Activated naive CD4-positive, alpha-beta T cell treated with anti-CD3 and anti-CD28 coated beads for 36 hours (primary cell): ENCODE results near the gene TMIE. TPM values are rescaled to one million over a fixed set of nuclear protein-coding genes. Genes with fewer than 3 reads are reported as not detected.

Experiments
- CTCF ChIA-PET: fragments of 350-600 bp; sonication (Branson Sonifier 250); formaldehyde crosslinking; loops from one replicate; lab custom pipeline; 2021; ENCODE audit warnings: antibody characterized with exemption; lab: Charles Lee
- DNase-seq: peaks from one replicate; pipeline ENCODE4 v3.0.0-alpha.2; 2020
- H3K27ac Mint-ChIP-seq: one replicate; pipeline ENCODE4 v1.8.0; 2021; ENCODE audit warnings: mild to moderate bottlenecking, mixed read lengths
- H3K27me3 Mint-ChIP-seq: one replicate; pipeline ENCODE4 v1.8.0; 2021; ENCODE audit warnings: low read depth, mixed read lengths
- H3K36me3 Mint-ChIP-seq: one replicate; pipeline ENCODE4 v1.8.0; 2021; ENCODE audit warnings: low read depth, mixed read lengths
- H3K4me1 Mint-ChIP-seq: one replicate; pipeline ENCODE4 v1.8.0; 2021; ENCODE audit warnings: low read depth, mixed read lengths
- H3K4me3 Mint-ChIP-seq: one replicate; pipeline ENCODE4 v1.8.0; 2021; ENCODE audit warnings: mild to moderate bottlenecking, moderate library complexity, mixed read lengths
- H3K9me3 Mint-ChIP-seq: one replicate; pipeline ENCODE4 v1.8.0; 2021; ENCODE audit warnings: mixed read lengths
- intact Hi-C: fragments of 100-400 bp; cut with micrococcal nuclease; formaldehyde crosslinking; loops from one replicate; pipeline ENCODE4 v1.15.1; 2023
- total RNA-seq, 2 experiments: library from RNA; stranded (reverse); gene quantifications; one replicate each; pipeline ENCODE4 v1.2.3, GENCODE V29; 2021

TMIE gene
- total RNA-seq, 2 experiments from 2014 or later: 1.2 to 1.5 TPM

GRCh38 chr3:46708401-46709156, 7.4 kb downstream of the TMIE start:
- H3K4me3 Mint-ChIP-seq: no peak overlapping the region
- H3K4me1 Mint-ChIP-seq: no peaks in the 10 kb centered on the region
- H3K27me3 Mint-ChIP-seq: no peaks in the 10 kb centered on the region
- no peak for DNase-seq
- intact Hi-C loops: loop anchor here (5.0 kb wide), 1 partner anchor 289 kb away; no protein-coding TSS in a partner anchor
- CTCF ChIA-PET: interaction anchor here (0.9 kb wide), 1 partner anchor 139 kb away, joined by 3 read pairs; no protein-coding TSS in a partner anchor
- no peaks in the 10 kb centered on the region for H3K36me3 Mint-ChIP-seq
- no peak overlapping the region for H3K27ac Mint-ChIP-seq
- no peaks in the 10 kb centered on the region for H3K9me3 Mint-ChIP-seq

GRCh38 chr3:46709157-46709654, 8.0 kb downstream of the TMIE start:
- H3K36me3 Mint-ChIP-seq: no peaks in the 10 kb centered on the region
- no peaks in the 10 kb centered on the region for H3K9me3 Mint-ChIP-seq
- no peak overlapping the region for H3K4me3 Mint-ChIP-seq
- no peaks in the 10 kb centered on the region for H3K4me1 Mint-ChIP-seq
- CTCF ChIA-PET: interaction anchor here (1.1 kb wide), 1 partner anchor 200 kb away, joined by 4 read pairs; no protein-coding TSS in a partner anchor
- H3K27ac Mint-ChIP-seq: no peak overlapping the region
- DNase-seq: no peak
- intact Hi-C loops: loop anchor here (5.0 kb wide), 1 partner anchor 288 kb away; no protein-coding TSS in a partner anchor
- H3K27me3 Mint-ChIP-seq: no peaks in the 10 kb centered on the region

GRCh38 chr3:46709721-46710120, 8.5 kb downstream of the TMIE start:
- intact Hi-C loops: loop anchor here (5.0 kb wide), 1 partner anchor 288 kb away; no protein-coding TSS in a partner anchor
- Mint-ChIP-seq H3K36me3 (no peaks in the 10 kb centered on the region), H3K4me1 (no peaks in the 10 kb centered on the region), H3K27ac (no peak overlapping the region), H3K27me3 (no peaks in the 10 kb centered on the region), H3K9me3 (no peaks in the 10 kb centered on the region), H3K4me3 (no peak overlapping the region)
- no peak for DNase-seq
- CTCF ChIA-PET: interaction anchor here (0.6 to 1.1 kb wide), 2 partner anchors 200 to 1513 kb away, joined by 4 read pairs; no protein-coding TSS in a partner anchor

GRCh38 chr3:46710229-46710628, 9.0 kb downstream of the TMIE start:
- H3K36me3 Mint-ChIP-seq: no peaks in the 10 kb centered on the region
- H3K27ac Mint-ChIP-seq: no peak overlapping the region
- no peak for DNase-seq
- no peaks in the 10 kb centered on the region for H3K27me3 Mint-ChIP-seq
- H3K9me3 Mint-ChIP-seq: no peaks in the 10 kb centered on the region
- no peak overlapping the region for H3K4me3 Mint-ChIP-seq
- H3K4me1 Mint-ChIP-seq: no peaks in the 10 kb centered on the region
- intact Hi-C loops: no loop called here
- CTCF ChIA-PET: interaction anchor here (0.6 to 1.1 kb wide), 2 partner anchors 199 to 1514 kb away, joined by 4 read pairs; no protein-coding TSS in a partner anchor

- DNase-seq: no peak
- Mint-ChIP-seq H3K9me3 (no peaks in the 10 kb centered on the region), H3K36me3 (no peaks in the 10 kb centered on the region), H3K4me3 (no peak overlapping the region), H3K27me3 (no peaks in the 10 kb centered on the region), H3K27ac (no peak overlapping the region), H3K4me1 (no peaks in the 10 kb centered on the region)
- CTCF ChIA-PET: no interaction called here
- intact Hi-C loops: no loop called here
Measured at GRCh38 chr3:46710671-46711295, 9.6 kb downstream of the TMIE start.

GRCh38 chr3:46711305-46711704, 10.1 kb downstream of the TMIE start:
- H3K9me3 Mint-ChIP-seq: no peaks in the 10 kb centered on the region
- no peaks in the 10 kb centered on the region for H3K27me3 Mint-ChIP-seq
- H3K4me1 Mint-ChIP-seq: no peaks in the 10 kb centered on the region
- CTCF ChIA-PET: no interaction called here
- H3K36me3 Mint-ChIP-seq: no peaks in the 10 kb centered on the region
- no peak overlapping the region for H3K4me3 Mint-ChIP-seq
- no peak overlapping the region for H3K27ac Mint-ChIP-seq
- intact Hi-C loops: no loop called here
- no peak for DNase-seq

DNA sequence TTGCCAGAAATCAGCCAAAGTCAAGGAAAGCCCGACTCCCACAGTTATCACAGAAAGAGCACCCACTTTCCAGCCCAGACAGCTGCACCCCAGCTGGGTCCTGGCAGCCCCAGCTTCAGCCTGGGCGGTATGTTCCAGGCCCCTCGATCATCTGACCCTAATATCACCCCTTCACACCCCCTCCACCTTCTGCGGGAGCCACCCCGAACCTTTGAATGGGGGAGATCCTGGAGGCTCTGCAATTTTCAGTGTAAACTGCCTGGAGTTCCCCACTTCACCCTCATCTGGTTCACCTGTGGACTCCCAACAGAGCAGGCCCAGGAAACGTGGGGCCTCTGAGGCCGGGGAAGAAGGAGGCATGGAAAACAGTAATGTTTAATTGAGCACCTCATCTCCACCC, 10.6 kb downstream of the TMIE start:
- H3K4me1 Mint-ChIP-seq: no peaks in the 10 kb centered on the region
- DNase-seq: no peak
- CTCF ChIA-PET: no interaction called here

GRCh38 chr3:46712191-46713049, 11.2 kb downstream of the TMIE start:
- no peak overlapping the region for H3K4me3 Mint-ChIP-seq
- H3K27ac Mint-ChIP-seq: no peak overlapping the region

More for the DNA sequence above, 10.6 kb downstream of the TMIE start:
- Mint-ChIP-seq H3K9me3 (no peaks in the 10 kb centered on the region), H3K27ac (no peak overlapping the region), H3K27me3 (no peaks in the 10 kb centered on the region), H3K36me3 (no peaks in the 10 kb centered on the region), H3K4me3 (no peak overlapping the region)
- intact Hi-C loops: no loop called here

DNA sequence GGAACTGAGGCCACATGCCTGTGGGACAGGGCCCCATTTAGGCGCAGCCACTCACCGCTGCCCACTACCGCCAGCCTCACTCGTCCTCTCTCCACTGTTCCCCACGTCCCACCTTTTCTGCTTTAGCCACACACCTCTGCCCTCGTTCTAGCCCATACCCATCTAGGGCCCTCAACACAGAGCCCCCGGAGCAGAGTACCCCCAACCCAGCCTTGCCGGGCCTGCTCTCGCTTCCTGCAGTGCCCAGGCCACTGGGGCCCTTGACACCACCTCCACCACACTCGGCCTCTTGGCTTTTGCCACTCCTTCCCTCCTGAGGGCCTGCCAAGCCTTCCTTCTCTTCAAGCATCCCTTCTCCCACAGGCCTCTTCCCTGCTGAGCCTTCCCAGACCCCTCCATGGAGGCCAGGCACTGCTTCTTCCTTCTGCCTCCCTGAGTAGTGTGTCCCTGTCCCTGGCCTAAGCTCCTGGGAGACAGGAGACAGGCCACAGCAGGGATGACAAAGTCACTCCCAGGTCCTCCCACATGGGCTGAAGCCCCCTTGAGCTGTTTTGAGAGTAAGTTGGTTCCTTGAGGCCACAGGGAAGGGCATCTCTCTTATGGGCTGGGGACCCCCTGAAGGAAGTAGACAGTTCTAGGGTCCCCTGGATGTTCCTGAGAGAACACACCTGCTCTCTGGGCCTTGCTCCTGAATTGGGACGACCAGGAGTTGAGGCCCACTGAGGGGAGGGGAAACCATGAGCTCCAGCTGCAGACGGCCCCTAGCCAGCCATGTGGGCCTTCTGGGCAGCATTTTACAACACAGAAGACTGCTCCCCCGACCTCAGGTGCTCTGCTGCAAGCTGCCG, 12.1 kb downstream of the TMIE start:
- intact Hi-C loops: no loop called here
- Mint-ChIP-seq H3K4me3 (no peak overlapping the region), H3K27me3 (peaks cover 3% of the 10 kb centered on the region), H3K27ac (no peak overlapping the region), H3K36me3 (no peaks in the 10 kb centered on the region), H3K9me3 (no peaks in the 10 kb centered on the region), H3K4me1 (no peaks in the 10 kb centered on the region)
- no peak for DNase-seq
- CTCF ChIA-PET: no interaction called here

More at GRCh38 chr3:46712191-46713049, 11.2 kb downstream of the TMIE start:
- Mint-ChIP-seq H3K4me1 (no peaks in the 10 kb centered on the region), H3K36me3 (no peaks in the 10 kb centered on the region), H3K27me3 (no peaks in the 10 kb centered on the region), H3K9me3 (no peaks in the 10 kb centered on the region)
- CTCF ChIA-PET: no interaction called here
- no peak for DNase-seq
- intact Hi-C loops: no loop called here

DNA sequence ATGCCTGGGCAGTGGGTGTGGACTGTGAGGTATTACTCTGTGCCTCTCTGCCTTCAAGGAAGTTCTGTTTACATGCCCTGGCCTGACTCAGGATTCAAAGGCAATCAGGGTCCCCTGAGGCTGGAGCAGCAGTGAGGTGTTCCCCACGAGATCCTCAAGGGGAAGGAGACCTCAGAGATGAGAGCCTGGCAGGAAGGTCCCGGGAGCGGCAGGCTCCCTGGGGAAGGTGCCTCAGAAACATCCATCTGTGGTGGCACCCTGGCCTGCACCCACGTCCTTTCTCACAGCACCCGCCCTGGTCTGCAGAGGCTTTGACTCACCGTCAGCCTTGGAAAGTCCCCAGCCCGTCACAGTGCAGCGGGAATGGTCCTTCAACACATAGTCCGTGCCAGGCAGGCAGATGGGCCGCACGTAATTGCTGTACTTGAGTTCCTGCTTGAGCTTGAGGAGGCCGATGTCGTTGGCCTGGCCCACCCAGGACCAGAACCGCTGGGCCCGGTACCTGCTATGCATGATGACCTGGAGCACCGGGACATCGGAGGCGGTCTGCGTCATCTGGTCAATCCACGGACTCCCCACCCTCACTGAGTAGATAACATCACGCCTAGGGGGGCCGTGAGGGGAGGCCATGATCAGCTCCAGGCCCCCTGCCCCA, 12.8 kb downstream of the TMIE start:
- no peak overlapping the region for H3K27ac Mint-ChIP-seq
- no peaks in the 10 kb centered on the region for H3K4me1 Mint-ChIP-seq
- CTCF ChIA-PET: no interaction called here
- intact Hi-C loops: no loop called here
- H3K27me3 Mint-ChIP-seq: peaks cover 4% of the 10 kb centered on the region
- DNase-seq: no peak
- no peak overlapping the region for H3K4me3 Mint-ChIP-seq
- H3K9me3 Mint-ChIP-seq: no peaks in the 10 kb centered on the region
- H3K36me3 Mint-ChIP-seq: no peaks in the 10 kb centered on the region
